CD4-positive, alpha-beta T cell (primary cell): ENCODE results near the gene MEX3C. TPM values are rescaled to one million over a fixed set of nuclear protein-coding genes. Genes with fewer than 3 reads are reported as not detected.

ENCODE experiments used
- ATAC-seq: fragments of 200-7000 bp; cut with Tn5 transposase; one replicate; pipeline ENCODE4 v1.10.0; 2022; ENCODE audit warnings: mild to moderate bottlenecking; ENCODE audit not compliant: poor library complexity
- CTCF ChIA-PET: fragments of 350-600 bp; sonication (Branson Sonifier 250); formaldehyde crosslinking; loops from one replicate; lab custom pipeline; 2021; ENCODE audit warnings: antibody characterized with exemption, inconsistent platforms; lab: Charles Lee
- POLR2A ChIA-PET: fragments of 350-600 bp; sonication (Branson Sonifier 250); formaldehyde crosslinking; loops from one replicate; lab custom pipeline; 2021; ENCODE audit warnings: antibody characterized with exemption, inconsistent platforms; lab: Charles Lee
- DNase-seq, 14 experiments: peaks; one replicate each; pipeline ENCODE4 v3.0.0-alpha.2; 2013 to 2020; ENCODE audit warnings: mixed read lengths in 2 of 14
- H3K27ac ChIP-seq, 2 donors: one replicate each; pipeline versions ENCODE4 v1.5.1 to v1.7.0; 2013; ENCODE audit warnings: low read length in 2 of 2, low read depth in 1 of 2, mild to moderate bottlenecking in 1 of 2
- H3K27me3 ChIP-seq, 2 experiments: 1 replicate in 1 of 2; 2 replicates in 1 of 2; pipeline versions ENCODE4 v1.6.1 to v1.7.0; 2013; ENCODE audit warnings: low read length in 2 of 2, control low read depth in 1 of 2, mild to moderate bottlenecking in 1 of 2, moderate library complexity in 1 of 2; ENCODE audit not compliant: insufficient read depth in 2 of 2, control insufficient read depth in 1 of 2
- H3K36me3 ChIP-seq: one replicate; pipeline ENCODE4 v1.6.1; 2013; ENCODE audit warnings: low read length, control low read depth; ENCODE audit not compliant: insufficient read depth
- H3K4me1 ChIP-seq: one replicate; pipeline ENCODE4 v1.6.1; 2013; ENCODE audit warnings: low read length, control low read depth; ENCODE audit not compliant: insufficient read depth
- H3K4me3 ChIP-seq: one replicate; pipeline ENCODE4 v1.5.1; 2013; ENCODE audit warnings: mild to moderate bottlenecking, low read length, moderate library complexity
- H3K9me3 ChIP-seq, 2 experiments: 1 replicate in 1 of 2; 2 replicates in 1 of 2; pipeline versions ENCODE4 v1.6.1 to v1.7.0; 2013; ENCODE audit warnings: low read length in 2 of 2, mild to moderate bottlenecking in 2 of 2, control low read depth in 1 of 2, moderate library complexity in 1 of 2; ENCODE audit not compliant: control insufficient read depth in 1 of 2, insufficient read depth in 1 of 2
- H3K27ac Mint-ChIP-seq: one replicate; pipeline ENCODE4 v1.8.0; 2020; ENCODE audit warnings: mixed read lengths
- H3K27me3 Mint-ChIP-seq: one replicate; pipeline ENCODE4 v1.8.0; 2021; ENCODE audit warnings: mixed read lengths
- H3K36me3 Mint-ChIP-seq: one replicate; pipeline ENCODE4 v1.8.0; 2021; ENCODE audit warnings: low read depth, mixed read lengths
- H3K4me1 Mint-ChIP-seq: one replicate; pipeline ENCODE4 v1.8.0; 2021; ENCODE audit warnings: low read depth, mixed read lengths
- H3K4me3 Mint-ChIP-seq: one replicate; pipeline ENCODE4 v1.8.0; 2020; ENCODE audit warnings: mild to moderate bottlenecking, mixed read lengths
- H3K9me3 Mint-ChIP-seq: one replicate; pipeline ENCODE4 v1.8.0; 2020; ENCODE audit warnings: mixed read lengths
- CTCF ChIP-seq: fragments of 200-600 bp; IDR thresholded peaks from one replicate; pipeline ENCODE4 v1.8.0; 2022; ENCODE audit warnings: antibody characterized with exemption, mild to moderate bottlenecking
- intact Hi-C, 2 experiments: fragments of 100-400 bp; cut with DNase I in 1 of 2; cut with micrococcal nuclease in 1 of 2; formaldehyde crosslinking; loops; one replicate each; pipeline versions ENCODE4 v1.15.1 to v1.9.0; 2023 to 2025; cut with DNase I, micrococcal nuclease
- total RNA-seq, 174 experiments: library from RNA in 2 of 174; stranded (reverse) in 2 of 174; gene quantifications; one replicate each; pipeline ENCODE4 v1.2.3 and lab custom pipeline; 2021 to 2026

Gene MEX3C
- total RNA-seq, 2 experiments from 2014 or later: 70.8 to 76.1 TPM

- intact Hi-C loops: no loop called here
- Histone ChIP-seq H3K27me3 (no peaks in the 10 kb centered on the region), H3K4me1 (no peaks in the 10 kb centered on the region), H3K4me3 (no peak overlapping the region), H3K36me3 (no peaks in the 10 kb centered on the region), H3K27ac (no peak overlapping the region), H3K9me3 (no peaks in the 10 kb centered on the region)
- Mint-ChIP-seq H3K9me3 (no peaks in the 10 kb centered on the region), H3K27me3 (no peaks in the 10 kb centered on the region), H3K27ac (no peak overlapping the region), H3K4me1 (no peaks in the 10 kb centered on the region), H3K36me3 (no peaks in the 10 kb centered on the region), H3K4me3 (no peak overlapping the region)
- no peak for ATAC-seq
- POLR2A ChIA-PET: no interaction called here
- no peak for DNase-seq
- CTCF ChIA-PET: interaction anchor here (0.7 to 1.3 kb wide), 2 partner anchors 12 to 18 kb away, joined by 3 read pairs; no protein-coding TSS in a partner anchor
- TF ChIP-seq CTCF: no peak
Observed at GRCh38 chr18:51132256-51132935, 65.1 kb downstream of the MEX3C start.

GRCh38 chr18:51128533-51128932, 68.9 kb downstream of the MEX3C start:
- no peaks in the 10 kb centered on the region for H3K36me3 ChIP-seq
- no peak for ATAC-seq
- H3K27ac Mint-ChIP-seq: no peak overlapping the region
- intact Hi-C loops: no loop called here
- H3K36me3 Mint-ChIP-seq: no peaks in the 10 kb centered on the region
- H3K27ac ChIP-seq: no peak overlapping the region
- no peaks in the 10 kb centered on the region for H3K9me3 Mint-ChIP-seq
- H3K9me3 ChIP-seq: no peaks in the 10 kb centered on the region
- TF ChIP-seq CTCF: no peak
- H3K4me3 Mint-ChIP-seq: no peak overlapping the region
- POLR2A ChIA-PET: no interaction called here
- H3K4me1 ChIP-seq: no peaks in the 10 kb centered on the region
- no peaks in the 10 kb centered on the region for H3K27me3 ChIP-seq
- CTCF ChIA-PET: no interaction called here
- H3K27me3 Mint-ChIP-seq: no peaks in the 10 kb centered on the region
- DNase-seq: no peak
- no peak overlapping the region for H3K4me3 ChIP-seq
- no peaks in the 10 kb centered on the region for H3K4me1 Mint-ChIP-seq

GRCh38 chr18:51127664-51128063, 69.8 kb downstream of the MEX3C start:
- DNase-seq (no peak), ATAC-seq (no peak)
- H3K4me1 Mint-ChIP-seq: no peaks in the 10 kb centered on the region
- H3K27ac Mint-ChIP-seq: no peak overlapping the region
- ChIA-PET POLR2A (no interaction called here), CTCF (no interaction called here)
- no peaks in the 10 kb centered on the region for H3K36me3 ChIP-seq
- TF ChIP-seq CTCF: no peak
- no peaks in the 10 kb centered on the region for H3K9me3 ChIP-seq
- H3K4me3 Mint-ChIP-seq: no peak overlapping the region
- H3K36me3 Mint-ChIP-seq: no peaks in the 10 kb centered on the region
- H3K4me3 ChIP-seq: no peak overlapping the region
- intact Hi-C loops: no loop called here
- H3K9me3 Mint-ChIP-seq: no peaks in the 10 kb centered on the region
- H3K27me3 Mint-ChIP-seq: no peaks in the 10 kb centered on the region
- H3K27me3 ChIP-seq: peaks cover 0 to 2% of the 10 kb centered on the region in 2 experiments
- H3K4me1 ChIP-seq: no peaks in the 10 kb centered on the region
- H3K27ac ChIP-seq: no peak overlapping the region
